Measurements from ENCODE around the gene KLC1. TPM values are rescaled to one million over a fixed set of nuclear protein-coding genes. Genes with fewer than 3 reads are reported as not detected.
A peak's percentile ranks its signal among the peaks of the same experiment; 100 is the strongest.

KLC1 gene
- total RNA-seq, 1 donor from 2014 or later, result 171 TPM

DNA sequence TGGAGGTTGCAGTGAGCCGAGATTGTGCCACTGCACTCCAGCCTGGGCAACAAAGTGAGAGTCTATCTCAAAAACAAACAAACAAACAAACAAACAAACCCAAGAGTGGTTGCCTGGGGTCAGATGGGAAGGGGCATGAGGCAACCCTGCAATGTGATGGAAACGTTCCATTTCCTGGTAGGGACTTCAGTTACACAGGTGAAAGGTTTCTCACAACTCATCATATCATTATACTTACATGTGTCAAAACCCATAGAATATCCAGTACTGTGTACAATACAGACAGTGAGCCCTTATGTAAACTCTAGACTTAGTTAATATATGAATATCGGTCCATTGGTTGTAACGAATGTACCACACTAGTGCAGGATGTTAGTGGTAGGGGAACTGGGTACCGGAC is 7.2 kb upstream of the KLC1 start:
- Histone ChIP-seq H3K27ac (no peak overlapping the region), H3K4me1 (peaks cover 31% of the 10 kb centered on the region), H3K27me3 (ENCODE audit: low read depth) (no peaks in the 10 kb centered on the region), H3K4me3 (no peak overlapping the region), H3K36me3 (no peaks in the 10 kb centered on the region), H3K9me3 (no peaks in the 10 kb centered on the region)
- TF ChIP-seq, protein P1, sequence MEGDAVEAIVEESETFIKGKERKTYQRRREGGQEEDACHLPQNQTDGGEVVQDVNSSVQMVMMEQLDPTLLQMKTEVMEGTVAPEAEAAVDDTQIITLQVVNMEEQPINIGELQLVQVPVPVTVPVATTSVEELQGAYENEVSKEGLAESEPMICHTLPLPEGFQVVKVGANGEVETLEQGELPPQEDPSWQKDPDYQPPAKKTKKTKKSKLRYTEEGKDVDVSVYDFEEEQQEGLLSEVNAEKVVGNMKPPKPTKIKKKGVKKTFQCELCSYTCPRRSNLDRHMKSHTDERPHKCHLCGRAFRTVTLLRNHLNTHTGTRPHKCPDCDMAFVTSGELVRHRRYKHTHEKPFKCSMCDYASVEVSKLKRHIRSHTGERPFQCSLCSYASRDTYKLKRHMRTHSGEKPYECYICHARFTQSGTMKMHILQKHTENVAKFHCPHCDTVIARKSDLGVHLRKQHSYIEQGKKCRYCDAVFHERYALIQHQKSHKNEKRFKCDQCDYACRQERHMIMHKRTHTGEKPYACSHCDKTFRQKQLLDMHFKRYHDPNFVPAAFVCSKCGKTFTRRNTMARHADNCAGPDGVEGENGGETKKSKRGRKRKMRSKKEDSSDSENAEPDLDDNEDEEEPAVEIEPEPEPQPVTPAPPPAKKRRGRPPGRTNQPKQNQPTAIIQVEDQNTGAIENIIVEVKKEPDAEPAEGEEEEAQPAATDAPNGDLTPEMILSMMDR (IDR thresholded peaks at IDR 0.05), result no peak
- intact Hi-C loops (cut with DNase I), result no loop called here
- ATAC-seq (no peak), DNase-seq (no peak)

- peak overlapping the region; percentile 79 for H3K27ac ChIP-seq
- H3K36me3 ChIP-seq, result no peaks in the 10 kb centered on the region
- H3K4me1 ChIP-seq, result peaks cover 41% of the 10 kb centered on the region
- intact Hi-C loops (cut with DNase I), result no loop called here
- no peak for ATAC-seq
- H3K9me3 ChIP-seq, result no peaks in the 10 kb centered on the region
- no peaks in the 10 kb centered on the region for H3K27me3 ChIP-seq (ENCODE audit: low read depth)
- TF ChIP-seq, protein P1 (IDR thresholded peaks at IDR 0.05), result no peak
- DNase-seq, result no peak
- H3K4me3 ChIP-seq, result no peak overlapping the region
These were observed 5.7 kb upstream of the KLC1 start for GRCh38 chr14:103623308-103623707.

GRCh38 chr14:103623883-103624482 is 5.0 kb upstream of the KLC1 start:
- ATAC-seq, result peak; percentile 68 to 70
- DNase-seq, result peak; percentile 79
- Histone ChIP-seq H3K4me3 (peak overlapping the region; percentile 21), H3K36me3 (no peaks in the 10 kb centered on the region), H3K27me3 (ENCODE audit: low read depth) (no peaks in the 10 kb centered on the region), H3K9me3 (no peaks in the 10 kb centered on the region), H3K27ac (peak overlapping the region; percentile 79), H3K4me1 (peaks cover 42% of the 10 kb centered on the region)
- intact Hi-C loops (cut with DNase I), result no loop called here
- TF ChIP-seq, protein P1 (IDR thresholded peaks at IDR 0.05), result no peak

GRCh38 chr14:103624860-103625259 is 4.2 kb upstream of the KLC1 start:
- ATAC-seq, result peak; percentile 47 to 61
- TF ChIP-seq, protein P1 (IDR thresholded peaks at IDR 0.05), result no peak
- intact Hi-C loops (cut with DNase I), result no loop called here
- no peaks in the 10 kb centered on the region for H3K36me3 ChIP-seq
- peak overlapping the region; percentile 79 for H3K27ac ChIP-seq
- no peaks in the 10 kb centered on the region for H3K9me3 ChIP-seq
- peak; percentile 81 for DNase-seq
- H3K27me3 ChIP-seq (ENCODE audit: low read depth), result no peaks in the 10 kb centered on the region
- peaks cover 43% of the 10 kb centered on the region for H3K4me1 ChIP-seq
- peak overlapping the region; percentile 21 for H3K4me3 ChIP-seq

- intact Hi-C loops (cut with DNase I), result no loop called here
- Histone ChIP-seq H3K9me3 (no peaks in the 10 kb centered on the region), H3K27ac (peak overlapping the region; percentile 79), H3K27me3 (ENCODE audit: low read depth) (no peaks in the 10 kb centered on the region), H3K4me3 (no peak overlapping the region), H3K36me3 (no peaks in the 10 kb centered on the region), H3K4me1 (peaks cover 49% of the 10 kb centered on the region)
- TF ChIP-seq, protein P1 (IDR thresholded peaks at IDR 0.05), result no peak
- DNase-seq, result no peak
- ATAC-seq, result no peak
These were observed 3.5 kb upstream of the KLC1 start for GRCh38 chr14:103625356-103626095.

Measured in lower lobe of right lung (tissue), 2 donors.